GM12801 (cell line): Measurements from ENCODE around the gene ATXN3L.

Source experiments
- CTCF ChIP-seq: IDR thresholded peaks from one replicate; pipeline ENCODE4 v1.5.1; 2011; ENCODE audit warnings: control low read depth; ENCODE audit not compliant: insufficient read length; ENCODE audit errors: extremely low read depth

Gene ATXN3L

GRCh38 chrX:13338996-13339515 lies 19.2 kb upstream of the ATXN3L start:
- TF ChIP-seq CTCF = no peak

- TF ChIP-seq CTCF = no peak
These were observed 14.6 kb upstream of the ATXN3L start for GRCh38 chrX:13334491-13334890.

GRCh38 chrX:13330446-13330845 lies 10.6 kb upstream of the ATXN3L start:
- TF ChIP-seq CTCF = no peak

- TF ChIP-seq CTCF = no peak
These were observed 7.8 kb upstream of the ATXN3L start for GRCh38 chrX:13327666-13328065.

GRCh38 chrX:13323241-13323640 lies 3.4 kb upstream of the ATXN3L start:
- no peak for TF ChIP-seq CTCF

- TF ChIP-seq CTCF = no peak
These were observed 2.5 kb downstream of the ATXN3L start for GRCh38 chrX:13317366-13317765.

- TF ChIP-seq CTCF = no peak
These were observed 8.3 kb downstream of the ATXN3L start for GRCh38 chrX:13311560-13311959.

- TF ChIP-seq CTCF = no peak
These were observed 10.2 kb downstream of the ATXN3L start for GRCh38 chrX:13309631-13310030.
